ENCODE results near the gene MAPK9.

Gene MAPK9

GRCh38 chr5:180335614-180336233 is 43.8 kb upstream of the MAPK9 start:
- no peaks in the 10 kb centered on the region for H3K9me2 ChIP-seq (replicated peaks; ENCODE audit: control insufficient read depth, low read length)
- H3K36me3 ChIP-seq (ENCODE audit: control insufficient read depth, low read length): no peaks in the 10 kb centered on the region
- H3F3A ChIP-seq (ENCODE audit: control insufficient read depth, insufficient read depth): no peaks in the 10 kb centered on the region
- no peaks in the 10 kb centered on the region for H3K79me2 ChIP-seq (ENCODE audit: control insufficient read depth, low read length)
- H3K27ac ChIP-seq (ENCODE audit: low read depth, low read length): no peak overlapping the region
- TF ChIP-seq EZH2phosphoT487 (IDR thresholded peaks at IDR 0.05; ENCODE audit: borderline replicate concordance, low read length): no peak
- no peak for TF ChIP-seq CTCF (IDR thresholded peaks at IDR 0.05; ENCODE audit: low read depth, low read length, poor library complexity, severe bottlenecking)
- H3K27me3 ChIP-seq (ENCODE audit: control insufficient read depth, low read length): no peaks in the 10 kb centered on the region
- no peaks in the 10 kb centered on the region for H3K4me1 ChIP-seq (ENCODE audit: control insufficient read depth, low read length)
- H3K4me3 ChIP-seq (ENCODE audit: low read length): no peak overlapping the region
- no peak overlapping the region for H3K4me2 ChIP-seq (ENCODE audit: low read length)
- H4K20me1 ChIP-seq (ENCODE audit: control insufficient read depth, insufficient read depth, low read depth, low read length): no peaks in the 10 kb centered on the region
- no peaks in the 10 kb centered on the region for H3K9me3 ChIP-seq (ENCODE audit: control insufficient read depth, insufficient read depth, low read length)

GRCh38 chr5:180334751-180335613 is 43.1 kb upstream of the MAPK9 start:
- Histone ChIP-seq H3K36me3 (ENCODE audit: control insufficient read depth, low read length) (no peaks in the 10 kb centered on the region), H3F3A (ENCODE audit: control insufficient read depth, insufficient read depth) (no peaks in the 10 kb centered on the region), H3K27ac (ENCODE audit: low read depth, low read length) (no peak overlapping the region), H4K20me1 (ENCODE audit: control insufficient read depth, insufficient read depth, low read depth, low read length) (no peaks in the 10 kb centered on the region), H3K27me3 (ENCODE audit: control insufficient read depth, low read length) (no peaks in the 10 kb centered on the region), H3K79me2 (ENCODE audit: control insufficient read depth, low read length) (no peaks in the 10 kb centered on the region), H3K4me2 (ENCODE audit: low read length) (no peak overlapping the region), H3K4me3 (ENCODE audit: low read length) (no peak overlapping the region), H3K9me2 (replicated peaks; ENCODE audit: control insufficient read depth, low read length) (no peaks in the 10 kb centered on the region), H3K9me3 (ENCODE audit: control insufficient read depth, insufficient read depth, low read length) (no peaks in the 10 kb centered on the region), H3K4me1 (ENCODE audit: control insufficient read depth, low read length) (no peaks in the 10 kb centered on the region)
- no peak for TF ChIP-seq CTCF (IDR thresholded peaks at IDR 0.05; ENCODE audit: low read depth, low read length, poor library complexity, severe bottlenecking)

- H3K4me2 ChIP-seq (ENCODE audit: low read length): no peak overlapping the region
- H3K36me3 ChIP-seq (ENCODE audit: control insufficient read depth, low read length): no peaks in the 10 kb centered on the region
- no peaks in the 10 kb centered on the region for H3K9me3 ChIP-seq (ENCODE audit: control insufficient read depth, insufficient read depth, low read length)
- H3K79me2 ChIP-seq (ENCODE audit: control insufficient read depth, low read length): no peaks in the 10 kb centered on the region
- H3K4me1 ChIP-seq (ENCODE audit: control insufficient read depth, low read length): no peaks in the 10 kb centered on the region
- H4K20me1 ChIP-seq (ENCODE audit: control insufficient read depth, insufficient read depth, low read depth, low read length): no peaks in the 10 kb centered on the region
- H3K4me3 ChIP-seq (ENCODE audit: low read length): no peak overlapping the region
- H3K27ac ChIP-seq (ENCODE audit: low read depth, low read length): no peak overlapping the region
- no peak for TF ChIP-seq EZH2phosphoT487 (IDR thresholded peaks at IDR 0.05; ENCODE audit: borderline replicate concordance, low read length)
- TF ChIP-seq CTCF (IDR thresholded peaks at IDR 0.05; ENCODE audit: low read depth, low read length, poor library complexity, severe bottlenecking): no peak
- H3F3A ChIP-seq (ENCODE audit: control insufficient read depth, insufficient read depth): no peaks in the 10 kb centered on the region
- no peaks in the 10 kb centered on the region for H3K27me3 ChIP-seq (ENCODE audit: control insufficient read depth, low read length)
- no peaks in the 10 kb centered on the region for H3K9me2 ChIP-seq (replicated peaks; ENCODE audit: control insufficient read depth, low read length)
Measured at GRCh38 chr5:180334176-180334575, 42.3 kb upstream of the MAPK9 start.

Measured in DOHH2 (cell line).